GM13977 (cell line): ENCODE measurements around the gene TECR.
A peak's percentile ranks its signal among the peaks of the same experiment; 100 is the strongest.
"Not testable (repeated sequence)": the region's sequence is repeated elsewhere in the genome, so short reads cannot be mapped to it uniquely, and the experiment has no call there.

Source experiments
- DNase-seq: peaks from one replicate; pipeline ENCODE4 v3.0.0; 2012; ENCODE audit warnings: low spot score
- in situ Hi-C: fragments of 300-500 bp; cut with MboI; formaldehyde crosslinking; loops from one replicate; pipeline ENCODE4 v1.12.0; 2022; ENCODE audit warnings: low sequenced_read_pairs, low pct_unique_long_range_greater_than_20kb, mixed read lengths, inconsistent platforms; ENCODE audit not compliant: unreplicated experiment
- TF ChIP-seq, protein P1 (sequence below): IDR thresholded peaks from 2 replicates; pipeline ENCODE4 v1.5.1; 2012; ENCODE audit warnings: mild to moderate bottlenecking, control low read depth; ENCODE audit not compliant: insufficient read depth; ENCODE audit errors: extremely low read depth, missing control alignments

The TECR gene

DNA sequence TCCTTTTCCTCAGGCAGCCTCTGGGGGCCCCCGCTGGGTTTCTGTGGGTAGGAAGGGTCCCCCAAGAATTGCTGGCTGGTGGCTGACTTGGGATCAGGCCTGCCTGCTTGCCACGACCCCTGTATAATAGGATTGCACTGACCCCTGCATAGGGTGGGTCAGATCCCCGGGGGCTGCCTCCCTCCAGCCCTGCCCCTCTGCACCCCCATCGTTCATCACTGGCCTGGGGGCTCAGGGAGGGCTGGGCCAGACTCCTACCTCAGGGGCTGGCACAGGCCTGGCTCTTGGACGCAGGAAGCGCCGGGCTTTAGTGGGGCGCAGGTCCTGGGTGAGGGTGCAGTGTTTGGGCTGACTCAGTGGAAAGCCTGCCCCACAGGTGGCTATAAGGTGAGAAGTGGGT lies 31.9 kb downstream of the TECR start:
- in situ Hi-C loops, result no loop called here
- DNase-seq, result no peak
- TF ChIP-seq, protein P1, sequence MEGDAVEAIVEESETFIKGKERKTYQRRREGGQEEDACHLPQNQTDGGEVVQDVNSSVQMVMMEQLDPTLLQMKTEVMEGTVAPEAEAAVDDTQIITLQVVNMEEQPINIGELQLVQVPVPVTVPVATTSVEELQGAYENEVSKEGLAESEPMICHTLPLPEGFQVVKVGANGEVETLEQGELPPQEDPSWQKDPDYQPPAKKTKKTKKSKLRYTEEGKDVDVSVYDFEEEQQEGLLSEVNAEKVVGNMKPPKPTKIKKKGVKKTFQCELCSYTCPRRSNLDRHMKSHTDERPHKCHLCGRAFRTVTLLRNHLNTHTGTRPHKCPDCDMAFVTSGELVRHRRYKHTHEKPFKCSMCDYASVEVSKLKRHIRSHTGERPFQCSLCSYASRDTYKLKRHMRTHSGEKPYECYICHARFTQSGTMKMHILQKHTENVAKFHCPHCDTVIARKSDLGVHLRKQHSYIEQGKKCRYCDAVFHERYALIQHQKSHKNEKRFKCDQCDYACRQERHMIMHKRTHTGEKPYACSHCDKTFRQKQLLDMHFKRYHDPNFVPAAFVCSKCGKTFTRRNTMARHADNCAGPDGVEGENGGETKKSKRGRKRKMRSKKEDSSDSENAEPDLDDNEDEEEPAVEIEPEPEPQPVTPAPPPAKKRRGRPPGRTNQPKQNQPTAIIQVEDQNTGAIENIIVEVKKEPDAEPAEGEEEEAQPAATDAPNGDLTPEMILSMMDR, result no peak

DNA sequence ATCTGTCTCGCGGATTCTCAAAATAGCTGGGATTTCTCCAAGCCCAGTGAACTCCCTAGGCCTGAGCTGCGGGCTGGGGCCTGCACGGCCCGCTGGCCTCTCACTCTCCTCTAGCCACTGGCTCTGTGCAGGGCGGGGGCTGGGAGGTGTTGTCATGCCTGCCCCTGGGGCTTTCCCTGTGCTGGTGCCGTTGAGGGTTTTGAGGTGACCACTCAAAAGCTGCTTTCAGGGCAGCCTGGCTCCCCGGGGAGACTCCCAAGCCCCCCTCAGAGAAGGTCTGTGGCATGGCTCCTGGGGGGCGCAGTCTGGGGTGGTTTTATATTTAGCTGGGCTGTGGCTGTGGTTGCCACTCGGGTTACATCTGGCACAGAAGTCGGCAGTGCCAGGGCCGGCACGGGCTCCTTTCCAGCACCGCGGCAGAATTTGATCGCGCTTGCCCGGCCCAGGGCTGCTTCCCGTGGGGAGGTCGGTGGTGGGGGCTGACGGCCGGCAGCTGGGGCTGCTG lies 32.5 kb downstream of the TECR start:
- peak; percentile 62 for DNase-seq
- in situ Hi-C loops, result no loop called here
- TF ChIP-seq, protein P1, result no peak

DNA sequence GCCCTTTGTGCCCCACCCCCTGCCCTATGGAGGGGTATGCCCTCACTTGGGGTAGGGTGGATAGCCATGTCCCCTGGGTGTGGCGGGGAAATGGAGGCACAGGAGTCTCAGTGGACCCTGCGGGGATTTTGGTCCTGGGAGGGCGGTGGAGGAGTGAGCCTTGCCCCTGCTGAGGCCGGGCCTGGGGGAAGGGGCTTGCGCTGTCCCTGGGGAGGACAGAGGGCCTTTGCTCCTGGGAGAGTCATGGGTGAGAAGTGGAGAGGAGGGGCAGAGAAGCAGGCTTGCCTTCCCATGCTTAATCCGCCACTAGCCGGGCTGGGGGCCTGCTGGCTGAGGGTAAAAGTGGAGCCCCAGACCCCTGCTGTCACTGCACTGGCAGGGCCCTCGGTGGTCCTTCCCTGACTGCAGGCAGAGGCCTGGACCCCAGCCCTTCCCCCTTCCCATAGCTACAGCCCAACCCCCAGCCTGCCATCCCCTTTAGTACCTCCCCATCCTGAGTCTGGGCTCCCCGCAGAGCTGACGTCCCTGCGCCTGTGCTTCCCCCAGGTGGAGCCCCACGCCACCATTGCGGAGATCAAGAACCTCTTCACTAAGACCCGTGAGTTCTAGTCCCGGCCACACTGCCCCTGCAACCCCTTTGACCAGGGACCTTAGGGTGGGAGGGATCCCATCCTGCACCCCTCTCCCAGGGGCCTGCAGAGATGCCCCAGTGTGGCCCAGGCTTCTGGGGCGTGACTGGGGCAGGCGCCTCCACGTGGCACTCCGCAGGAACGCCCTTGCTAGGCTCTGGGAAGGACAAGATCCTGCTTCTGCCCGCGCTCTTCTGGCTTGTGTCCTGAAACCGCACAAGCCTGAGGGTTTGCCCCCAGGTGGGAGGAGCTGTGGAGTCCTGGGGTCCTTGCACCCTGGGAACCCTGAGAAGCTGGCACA lies 33.5 kb downstream of the TECR start:
- TF ChIP-seq, protein P1, result no peak
- DNase-seq, result no peak
- in situ Hi-C loops, result no loop called here

DNA sequence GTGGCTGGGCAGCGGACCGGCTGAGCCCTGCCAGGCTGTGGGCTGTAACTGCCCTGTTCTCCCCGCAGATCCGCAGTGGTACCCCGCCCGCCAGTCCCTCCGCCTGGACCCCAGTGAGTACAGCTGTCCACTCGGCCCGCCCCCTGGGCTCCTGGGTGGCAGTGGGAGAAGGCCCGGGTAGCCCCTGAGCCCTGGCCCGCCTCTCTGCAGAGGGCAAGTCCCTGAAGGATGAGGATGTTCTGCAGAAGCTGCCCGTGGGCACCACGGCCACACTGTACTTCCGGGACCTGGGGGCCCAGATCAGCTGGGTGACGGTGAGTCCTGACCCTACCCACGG lies 34.2 kb downstream of the TECR start:
- TF ChIP-seq, protein P1, result no peak
- in situ Hi-C loops, result no loop called here
- DNase-seq, result no peak

DNA sequence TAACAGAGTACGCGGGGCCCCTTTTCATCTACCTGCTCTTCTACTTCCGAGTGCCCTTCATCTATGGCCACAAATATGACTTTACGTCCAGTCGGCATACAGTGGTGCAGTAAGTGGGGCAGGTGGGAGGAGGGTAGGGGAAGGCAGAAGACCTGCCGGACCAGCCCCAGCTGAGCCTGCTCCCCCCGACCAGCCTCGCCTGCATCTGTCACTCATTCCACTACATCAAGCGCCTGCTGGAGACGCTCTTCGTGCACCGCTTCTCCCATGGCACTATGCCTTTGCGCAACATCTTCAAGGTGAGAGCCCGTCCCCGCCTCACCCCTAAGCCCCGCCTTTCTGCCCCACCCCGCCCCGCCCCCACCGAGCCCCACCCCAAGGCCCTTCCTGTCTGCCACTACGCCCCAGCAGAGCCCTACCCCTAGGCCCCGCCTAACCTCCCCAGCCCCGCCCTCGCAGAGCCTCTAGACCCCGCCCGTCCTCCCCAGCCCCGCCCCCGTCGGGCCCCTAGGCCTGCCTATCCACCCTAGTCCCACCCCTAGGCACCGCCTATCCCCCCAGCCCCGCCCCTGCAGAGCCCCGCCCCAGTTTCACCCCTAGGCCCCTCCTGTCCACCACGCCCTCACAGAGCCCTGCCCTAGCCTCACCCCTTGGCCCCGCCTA lies 34.7 kb downstream of the TECR start:
- in situ Hi-C loops, result no loop called here
- peak; percentile 55 for DNase-seq
- TF ChIP-seq, protein P1, result no peak

DNA sequence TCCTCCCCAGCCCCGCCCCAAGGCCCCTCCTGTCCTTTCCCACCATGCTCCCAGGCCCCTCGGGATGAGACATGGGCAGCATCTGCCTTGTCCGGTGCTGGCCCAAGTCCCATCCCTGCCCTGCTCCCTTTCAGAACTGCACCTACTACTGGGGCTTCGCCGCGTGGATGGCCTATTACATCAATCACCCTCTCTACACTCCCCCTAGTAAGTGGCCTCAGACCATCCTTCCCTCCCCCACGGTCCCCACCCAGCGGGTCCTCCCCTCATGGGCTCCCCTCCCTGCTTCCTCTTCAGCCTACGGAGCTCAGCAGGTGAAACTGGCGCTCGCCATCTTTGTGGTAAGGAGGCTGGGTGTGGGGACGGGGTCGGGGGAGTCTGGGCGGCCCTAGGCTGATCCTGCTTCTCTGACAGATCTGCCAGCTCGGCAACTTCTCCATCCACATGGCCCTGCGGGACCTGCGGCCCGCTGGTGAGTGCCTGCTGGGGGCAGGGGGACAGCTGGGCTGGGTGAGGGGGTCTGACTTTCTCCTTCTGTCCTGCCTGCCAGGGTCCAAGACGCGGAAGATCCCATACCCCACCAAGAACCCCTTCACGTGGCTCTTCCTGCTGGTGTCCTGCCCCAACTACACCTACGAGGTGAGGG lies 35.4 kb downstream of the TECR start:
- in situ Hi-C loops, DNase-seq: not testable (repeated sequence)
